ENCODE results near the gene CLDN3. TPM values are rescaled to one million over a fixed set of nuclear protein-coding genes. Genes with fewer than 3 reads are reported as not detected.
"Not testable (repeated sequence)": the region's sequence is repeated elsewhere in the genome, so short reads cannot be mapped to it uniquely, and the experiment has no call there.

CLDN3 gene
- total RNA-seq, 2 experiments from 2014 or later = not detected

DNA sequence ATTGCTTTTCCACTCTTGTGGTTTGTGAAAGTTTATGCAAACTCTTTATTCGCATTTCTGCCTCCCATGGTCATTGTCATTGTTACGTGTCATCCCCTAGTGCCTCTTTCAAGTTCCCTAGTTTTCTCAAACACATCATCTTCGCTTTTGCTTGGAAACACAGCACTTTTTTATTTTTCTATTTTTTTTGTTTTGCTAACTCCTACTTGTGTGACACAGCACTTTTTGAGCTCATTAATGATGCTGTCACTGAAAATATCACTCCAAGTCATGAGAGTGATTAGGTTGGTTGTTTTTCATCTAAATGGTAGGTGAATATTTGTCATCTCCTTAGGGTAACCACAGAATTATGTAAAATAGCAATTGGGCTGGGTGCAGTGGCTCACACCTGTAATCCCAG, 42.1 kb downstream of the CLDN3 start:
- POLR2A ChIA-PET = no interaction called here
- Mint-ChIP-seq H3K4me3 (no peak overlapping the region), H3K27me3 (peaks cover 5% of the 10 kb centered on the region), H3K9me3 (no peaks in the 10 kb centered on the region), H3K4me1 (ENCODE audit: low read depth) (no peaks in the 10 kb centered on the region), H3K27ac (no peak overlapping the region), H3K36me3 (no peaks in the 10 kb centered on the region)
- CTCF ChIA-PET = interaction anchor here (0.7 to 2.6 kb wide), 2 partner anchors 17 to 121 kb away, joined by 3 to 21 read pairs; no protein-coding TSS in a partner anchor
- intact Hi-C loops (cut with micrococcal nuclease) = no loop called here
- no peak for DNase-seq

DNA sequence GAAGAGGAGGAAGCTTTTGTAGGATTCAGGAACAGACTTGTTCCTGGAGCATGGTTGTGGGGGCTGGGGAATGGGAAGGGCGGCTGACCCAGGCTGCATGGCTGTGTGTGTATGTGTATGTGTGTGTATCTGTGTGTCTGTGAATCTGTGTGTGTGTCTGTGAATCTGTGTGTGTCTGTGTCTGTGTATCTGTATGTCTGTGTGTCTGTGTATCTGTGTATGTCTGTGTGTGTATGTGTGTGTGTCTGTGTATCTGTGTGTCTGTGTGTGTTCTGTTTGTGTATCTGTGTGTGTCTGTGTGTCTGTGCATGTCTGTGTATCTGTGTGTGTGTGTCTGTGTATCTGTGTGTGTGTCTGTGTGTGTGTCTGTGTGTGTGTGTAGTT, 44.0 kb downstream of the CLDN3 start:
- H3K4me1 Mint-ChIP-seq (ENCODE audit: low read depth) = no peaks in the 10 kb centered on the region
- no peaks in the 10 kb centered on the region for H3K36me3 Mint-ChIP-seq
- no peak overlapping the region for H3K27ac Mint-ChIP-seq
- POLR2A ChIA-PET = no interaction called here
- DNase-seq = no peak
- intact Hi-C loops (cut with micrococcal nuclease) = no loop called here
- H3K27me3 Mint-ChIP-seq = peaks cover 5% of the 10 kb centered on the region
- CTCF ChIA-PET = interaction anchor here (0.8 to 5.1 kb wide), 14 partner anchors 9 to 139 kb away, joined by 3 to 94 read pairs (median 4); partner anchors contain the start of genes ABHD11 and VPS37D
- no peaks in the 10 kb centered on the region for H3K9me3 Mint-ChIP-seq
- H3K4me3 Mint-ChIP-seq = no peak overlapping the region

DNA sequence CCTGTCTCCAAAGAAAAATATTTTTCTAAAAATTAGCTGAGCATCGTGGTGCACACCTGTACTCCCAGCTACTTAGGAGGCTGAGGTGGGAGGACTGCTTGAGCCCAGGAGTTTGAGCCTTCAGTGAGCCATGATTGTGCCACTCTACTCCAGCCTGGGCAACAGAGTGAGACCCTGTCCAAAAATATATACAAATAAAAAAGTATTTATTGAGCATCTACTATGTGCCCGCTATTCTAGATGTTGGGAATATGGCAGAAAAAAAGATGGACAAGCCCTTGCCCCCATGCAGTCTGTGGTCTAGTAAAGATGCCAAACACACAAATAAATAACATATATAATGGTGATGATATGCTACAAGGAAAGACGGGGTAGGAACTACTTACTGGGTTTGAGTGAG, 46.3 kb downstream of the CLDN3 start:
- no peak overlapping the region for H3K4me3 Mint-ChIP-seq
- H3K36me3 Mint-ChIP-seq = no peaks in the 10 kb centered on the region
- ChIA-PET CTCF (interaction anchor here (2.1 to 5.1 kb wide), 2 partner anchors 11 to 117 kb away, joined by 10 to 94 read pairs; no protein-coding TSS in a partner anchor), POLR2A (no interaction called here)
- H3K4me1 Mint-ChIP-seq (ENCODE audit: low read depth) = no peaks in the 10 kb centered on the region
- no peaks in the 10 kb centered on the region for H3K9me3 Mint-ChIP-seq
- no peak for DNase-seq
- intact Hi-C loops (cut with micrococcal nuclease) = no loop called here
- H3K27ac Mint-ChIP-seq = no peak overlapping the region
- peaks cover 5% of the 10 kb centered on the region for H3K27me3 Mint-ChIP-seq

DNA sequence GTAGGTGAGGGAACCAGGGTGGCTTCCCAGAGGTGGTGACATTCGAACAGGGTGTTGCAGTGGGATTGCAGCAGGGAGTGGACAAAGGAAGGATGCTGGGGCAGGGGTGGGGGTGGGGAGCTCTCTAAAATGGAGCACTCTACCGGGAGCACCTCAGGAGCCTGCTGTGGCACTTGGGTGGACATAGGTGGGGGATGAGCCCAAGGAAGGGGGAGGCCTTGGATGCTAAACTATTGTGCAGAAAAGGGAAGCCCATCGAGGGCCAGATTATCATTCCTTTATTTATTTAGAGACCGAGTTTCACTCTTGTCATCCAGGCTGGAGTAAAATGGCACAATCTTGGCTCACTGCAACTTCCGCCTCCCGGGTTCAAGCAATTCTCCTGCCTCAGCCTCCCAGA, 47.3 kb downstream of the CLDN3 start:
- peaks cover 9% of the 10 kb centered on the region for H3K4me1 Mint-ChIP-seq (ENCODE audit: low read depth)
- no peak overlapping the region for H3K27ac Mint-ChIP-seq
- no peak overlapping the region for H3K4me3 Mint-ChIP-seq
- CTCF ChIA-PET = interaction anchor here (0.7 to 5.1 kb wide), 3 partner anchors 54 to 116 kb away, joined by 3 to 94 read pairs (median 4); no protein-coding TSS in a partner anchor
- no peaks in the 10 kb centered on the region for H3K9me3 Mint-ChIP-seq
- no peaks in the 10 kb centered on the region for H3K27me3 Mint-ChIP-seq
- no peak for DNase-seq
- intact Hi-C loops (cut with micrococcal nuclease) = no loop called here
- POLR2A ChIA-PET = no interaction called here
- no peaks in the 10 kb centered on the region for H3K36me3 Mint-ChIP-seq

DNA sequence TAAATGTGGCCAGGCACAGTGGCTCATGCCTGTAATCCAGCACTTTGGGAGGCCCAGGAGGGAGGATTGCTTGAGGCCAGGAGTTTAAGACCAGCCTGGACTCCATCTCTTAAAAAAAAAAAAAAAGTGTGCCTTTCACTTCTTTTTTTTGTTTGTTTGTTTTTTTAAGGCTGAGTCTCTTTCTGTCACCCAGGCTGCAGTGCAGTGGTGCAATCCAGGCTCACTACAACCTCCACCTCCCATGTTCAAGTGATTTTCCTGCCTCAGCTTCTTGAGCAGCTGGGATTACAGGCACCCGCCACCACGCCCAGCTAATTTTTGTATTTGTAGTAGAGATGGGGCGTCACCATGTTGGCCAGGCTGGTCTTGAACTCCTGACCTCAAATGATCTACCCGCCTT, 47.9 kb downstream of the CLDN3 start:
- H3K27me3 Mint-ChIP-seq; POLR2A ChIA-PET; intact Hi-C loops (cut with micrococcal nuclease); DNase-seq; H3K4me3 Mint-ChIP-seq; H3K36me3 Mint-ChIP-seq; H3K9me3 Mint-ChIP-seq; H3K27ac Mint-ChIP-seq: not testable (repeated sequence)
- CTCF ChIA-PET = interaction anchor here (1.1 to 5.1 kb wide), 3 partner anchors 93 to 115 kb away, joined by 3 to 94 read pairs (median 4); no protein-coding TSS in a partner anchor
- H3K4me1 Mint-ChIP-seq (ENCODE audit: low read depth) = peaks cover 15% of the 10 kb centered on the region

DNA sequence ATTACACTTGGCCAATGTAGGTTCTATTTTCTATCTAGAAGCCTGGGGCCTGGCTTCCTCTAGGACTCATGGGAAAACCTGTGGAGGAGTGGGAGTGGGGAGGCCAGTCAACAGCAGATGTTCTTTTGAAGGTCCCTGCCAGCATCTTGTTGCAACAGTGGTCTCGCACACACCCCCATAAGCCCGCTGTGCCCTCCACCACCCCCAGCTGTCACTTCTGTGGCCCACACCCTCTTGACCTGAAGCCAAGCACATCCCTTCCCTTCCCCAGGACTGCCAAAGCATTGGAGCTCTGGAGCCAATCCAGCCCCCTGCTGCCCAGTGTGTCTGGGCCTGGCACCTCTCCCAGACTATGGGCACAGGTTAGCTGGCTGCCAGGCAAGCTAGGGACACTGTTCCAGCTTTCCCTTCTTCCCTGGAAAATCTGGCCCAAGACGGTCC, 48.7 kb downstream of the CLDN3 start:
- no peak for DNase-seq
- Mint-ChIP-seq H3K36me3 (peaks cover 2% of the 10 kb centered on the region), H3K9me3 (no peaks in the 10 kb centered on the region), H3K27ac (no peak overlapping the region), H3K4me1 (ENCODE audit: low read depth) (peaks cover 20% of the 10 kb centered on the region), H3K27me3 (no peaks in the 10 kb centered on the region), H3K4me3 (no peak overlapping the region)
- CTCF ChIA-PET = interaction anchor here (0.6 to 1.2 kb wide), 2 partner anchors 81 to 115 kb away, joined by 3 to 4 read pairs; no protein-coding TSS in a partner anchor
- intact Hi-C loops (cut with micrococcal nuclease) = no loop called here
- POLR2A ChIA-PET = no interaction called here

DNA sequence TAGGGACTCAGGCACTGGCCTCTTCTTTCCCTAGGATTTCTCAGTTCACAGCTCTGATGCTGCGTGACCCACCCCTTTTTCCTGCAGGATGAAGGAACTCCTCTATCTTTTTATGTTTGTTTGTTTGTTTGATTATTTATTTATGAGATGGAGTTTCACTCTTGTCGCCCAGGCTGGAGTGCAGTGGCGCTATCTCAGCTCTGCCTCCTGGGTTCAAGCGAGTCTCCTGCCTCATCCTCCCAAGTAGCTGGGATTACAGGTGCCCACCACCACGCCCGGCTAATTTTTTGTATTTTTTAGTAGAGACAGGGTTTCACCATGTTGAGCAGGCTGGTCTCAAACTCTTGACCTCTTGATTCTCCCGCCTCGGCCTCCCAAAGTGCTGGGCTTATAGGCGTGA, 49.6 kb downstream of the CLDN3 start:
- H3K36me3 Mint-ChIP-seq; H3K27ac Mint-ChIP-seq; H3K9me3 Mint-ChIP-seq; POLR2A ChIA-PET; DNase-seq; H3K27me3 Mint-ChIP-seq; intact Hi-C loops (cut with micrococcal nuclease): not testable (repeated sequence)
- peaks cover 30% of the 10 kb centered on the region for H3K4me1 Mint-ChIP-seq (ENCODE audit: low read depth)
- CTCF ChIA-PET = interaction anchor here (1.2 to 2.3 kb wide), 3 partner anchors 14 to 113 kb away, joined by 3 to 12 read pairs (median 11); partner anchors contain the start of gene VPS37D
- peak overlapping the region; percentile 70 for H3K4me3 Mint-ChIP-seq

DNA sequence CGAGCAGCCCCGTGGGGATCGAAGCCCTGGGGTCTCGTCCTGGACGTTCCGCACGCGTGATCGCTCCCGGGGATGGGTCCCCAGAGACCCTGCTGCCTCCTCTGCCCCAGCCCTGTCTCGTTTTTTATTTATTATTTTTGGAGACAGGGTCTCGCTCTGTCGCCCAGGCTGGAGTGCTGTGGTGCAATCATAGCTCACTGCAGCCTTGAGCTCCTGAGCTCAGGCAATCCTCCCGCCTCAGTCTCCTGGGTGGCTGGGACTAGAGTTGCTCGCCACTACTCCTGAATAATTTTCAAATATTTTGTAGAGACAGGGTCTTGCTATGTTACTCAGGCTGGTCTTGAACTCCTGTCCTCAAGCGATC, 50.3 kb downstream of the CLDN3 start:
- H3K4me3 Mint-ChIP-seq = peak overlapping the region; percentile 70
- CTCF ChIA-PET = interaction anchor here (0.6 to 2.3 kb wide), 4 partner anchors 15 to 113 kb away, joined by 3 to 12 read pairs (median 7); partner anchors contain the start of gene VPS37D

More for the DNA sequence above, 50.3 kb downstream of the CLDN3 start:
- no peak for DNase-seq
- Mint-ChIP-seq H3K36me3 (peaks cover 6% of the 10 kb centered on the region), H3K4me1 (ENCODE audit: low read depth) (peaks cover 34% of the 10 kb centered on the region), H3K27ac (peak overlapping the region; percentile 15), H3K27me3 (no peaks in the 10 kb centered on the region), H3K9me3 (no peaks in the 10 kb centered on the region)
- intact Hi-C loops (cut with micrococcal nuclease) = loop anchor here (2.0 to 5.0 kb wide), 3 partner anchors 17 to 133 kb away; partner anchors contain the start of gene VPS37D
- POLR2A ChIA-PET = interaction anchor here (0.8 kb wide), 1 partner anchor 57 kb away, joined by 3 read pairs; no protein-coding TSS in a partner anchor

Other genes with a start within 250 kb of the CLDN3 start
- gene BAZ1B, start 248.0 kb downstream of the CLDN3 start, total RNA-seq = 10 to 100 TPM; 82.3 to 83.8 TPM
- 10 to 100 TPM; 48.0 to 50.3 TPM for gene BCL7B, start 212.6 kb downstream of the CLDN3 start, total RNA-seq
- gene TBL2, start 191.7 kb downstream of the CLDN3 start, total RNA-seq = 10 to 100 TPM; 23.0 to 25.3 TPM
- gene MLXIPL, start 145.7 kb downstream of the CLDN3 start, total RNA-seq = not detected
- gene VPS37D, start 102.4 kb downstream of the CLDN3 start, total RNA-seq = under 1 TPM; 0.22 to 0.26 TPM
- 1 to 10 TPM; 6.1 to 6.3 TPM for gene DNAJC30, start 86.8 kb downstream of the CLDN3 start, total RNA-seq
- 10 to 100 TPM; 92.0 to 94.0 TPM for gene BUD23, start 86.7 kb downstream of the CLDN3 start, total RNA-seq
- gene STX1A, start 50.6 kb downstream of the CLDN3 start, total RNA-seq = 10 to 100 TPM; 31.8 to 39.2 TPM
- 10 to 100 TPM; 14.7 to 16.8 TPM for gene ABHD11, start 31.5 kb downstream of the CLDN3 start, total RNA-seq
- gene CLDN4, start 60.7 kb upstream of the CLDN3 start, total RNA-seq = under 1 TPM; 0.14 to 0.17 TPM
- 1 to 10 TPM; 1.7 to 2.3 TPM for gene METTL27, start 72.2 kb upstream of the CLDN3 start, total RNA-seq
- not detected for gene TMEM270, start 90.9 kb upstream of the CLDN3 start, total RNA-seq